Omental fat pad (tissue), 4 donors: Measurements from ENCODE around the gene CYP4X1. TPM values are rescaled to one million over a fixed set of nuclear protein-coding genes. Genes with fewer than 3 reads are reported as not detected.
"Not testable (repeated sequence)": the region's sequence is repeated elsewhere in the genome, so short reads cannot be mapped to it uniquely, and the experiment has no call there.

Source experiments
- ATAC-seq: fragments of 150-250 bp; one replicate; pipeline ENCODE4 v1.9.1; 2016; ENCODE audit warnings: mild to moderate bottlenecking, moderate library complexity; ENCODE audit not compliant: low FRiP score
- DNase-seq: peaks from one replicate; pipeline ENCODE4 v3.0.0-alpha.2; 2019; ENCODE audit warnings: low spot score
- CTCF ChIP-seq, 3 donors: fragments of 450-650 bp; IDR thresholded peaks; one replicate each; pipeline ENCODE4 v1.5.1; 2016 to 2017; ENCODE audit warnings: antibody characterized with exemption in 3 of 3, mild to moderate bottlenecking in 3 of 3, moderate library complexity in 2 of 3
- total RNA-seq, 4 donors: library from RNA; depleted of rRNA; stranded (reverse); fragments of >200 nt; gene quantifications; one replicate each; pipeline ENCODE4 v1.1.0, GENCODE V29; 2016

CYP4X1 gene
- total RNA-seq, 4 donors from 2014 or later = 6.5 to 46.0 (median 16.3) TPM

- no peak for ATAC-seq
- DNase-seq = no peak
- no peak for TF ChIP-seq CTCF (IDR thresholded peaks at IDR 0.05)
These were observed 21.3 kb upstream of the CYP4X1 start for GRCh38 chr1:47002211-47002610.

GRCh38 chr1:47003896-47004403 lies 19.5 kb upstream of the CYP4X1 start:
- ATAC-seq = no peak
- no peak for TF ChIP-seq CTCF (IDR thresholded peaks at IDR 0.05)
- DNase-seq = no peak

- not testable (repeated sequence) for DNase-seq, ATAC-seq
These were observed 17.0 kb upstream of the CYP4X1 start for GRCh38 chr1:47006437-47006836.

- no peak for TF ChIP-seq CTCF (IDR thresholded peaks at IDR 0.05)
- DNase-seq (no peak), ATAC-seq (no peak)
These were observed 10.2 kb upstream of the CYP4X1 start for GRCh38 chr1:47013293-47013692.

GRCh38 chr1:47021070-47021469 lies 2.4 kb upstream of the CYP4X1 start:
- no peak for TF ChIP-seq CTCF (IDR thresholded peaks at IDR 0.05)
- no peak for ATAC-seq

GRCh38 chr1:47024141-47024801 lies 802 bp downstream of the CYP4X1 start:
- ATAC-seq (no peak), DNase-seq (no peak)
- no peak for TF ChIP-seq CTCF (IDR thresholded peaks at IDR 0.05)

More at GRCh38 chr1:47021070-47021469, 2.4 kb upstream of the CYP4X1 start:
- DNase-seq = no peak

GRCh38 chr1:47030170-47030805 lies 6.8 kb downstream of the CYP4X1 start:
- DNase-seq (no peak), ATAC-seq (no peak)
- TF ChIP-seq CTCF (IDR thresholded peaks at IDR 0.05) = no peak
